OCI-LY1 (cell line): ENCODE results near the gene CSMD2.

Experiments
- EZH2 ChIP-seq: fragments of 200-600 bp; sonication (generic), shearing (Covaris generic); IDR thresholded peaks from 2 replicates; pipeline ENCODE4 v1.8.0; 2017; ENCODE audit warnings: borderline replicate concordance, mixed run types, mild to moderate bottlenecking, antibody characterized with exemption, low read length, moderate library complexity, mixed read lengths
- TF ChIP-seq, protein P1 (sequence below): fragments of 200-600 bp; sonication (generic), shearing (Covaris generic); IDR thresholded peaks from 2 replicates; pipeline ENCODE4 v1.5.1; 2017; ENCODE audit warnings: mild to moderate bottlenecking, antibody characterized with exemption, low read length, moderate library complexity, mixed read lengths

DNA sequence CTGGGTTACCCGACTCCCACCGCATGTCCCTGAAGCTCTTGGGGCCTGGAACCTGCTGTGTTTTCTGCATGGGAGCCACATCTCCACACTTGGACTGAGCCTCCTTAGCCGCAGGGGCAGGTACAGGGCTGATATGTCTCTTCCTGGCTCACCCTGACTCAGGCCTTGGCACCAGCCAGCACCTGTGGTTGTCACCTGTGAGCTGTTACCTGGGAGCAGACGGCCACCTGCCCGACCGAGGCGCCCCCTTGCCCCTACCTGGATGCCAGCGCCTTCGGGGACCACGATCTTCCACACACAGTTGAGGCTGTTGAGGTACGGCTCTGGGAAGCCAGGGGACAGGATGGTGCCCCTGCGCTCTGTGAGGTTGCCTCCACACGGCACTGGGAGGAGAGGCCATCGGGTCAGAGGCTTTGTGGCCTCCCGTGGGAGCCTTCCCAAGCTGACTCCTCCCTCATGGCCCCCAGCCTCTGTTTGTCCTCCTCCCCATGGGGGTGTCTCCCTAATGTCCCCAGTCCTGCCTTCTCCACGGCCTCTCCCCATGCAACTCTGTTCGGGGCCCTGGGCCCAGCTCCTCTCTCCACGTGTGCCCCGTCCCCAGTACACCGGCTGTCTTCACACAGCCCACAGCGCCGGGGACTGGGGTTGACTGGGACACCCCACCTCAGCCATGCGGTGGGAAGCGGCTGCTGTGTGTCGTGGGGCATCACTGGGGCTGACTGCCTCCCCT is 540.6 kb downstream of the CSMD2 start:
- TF ChIP-seq, protein P1, sequence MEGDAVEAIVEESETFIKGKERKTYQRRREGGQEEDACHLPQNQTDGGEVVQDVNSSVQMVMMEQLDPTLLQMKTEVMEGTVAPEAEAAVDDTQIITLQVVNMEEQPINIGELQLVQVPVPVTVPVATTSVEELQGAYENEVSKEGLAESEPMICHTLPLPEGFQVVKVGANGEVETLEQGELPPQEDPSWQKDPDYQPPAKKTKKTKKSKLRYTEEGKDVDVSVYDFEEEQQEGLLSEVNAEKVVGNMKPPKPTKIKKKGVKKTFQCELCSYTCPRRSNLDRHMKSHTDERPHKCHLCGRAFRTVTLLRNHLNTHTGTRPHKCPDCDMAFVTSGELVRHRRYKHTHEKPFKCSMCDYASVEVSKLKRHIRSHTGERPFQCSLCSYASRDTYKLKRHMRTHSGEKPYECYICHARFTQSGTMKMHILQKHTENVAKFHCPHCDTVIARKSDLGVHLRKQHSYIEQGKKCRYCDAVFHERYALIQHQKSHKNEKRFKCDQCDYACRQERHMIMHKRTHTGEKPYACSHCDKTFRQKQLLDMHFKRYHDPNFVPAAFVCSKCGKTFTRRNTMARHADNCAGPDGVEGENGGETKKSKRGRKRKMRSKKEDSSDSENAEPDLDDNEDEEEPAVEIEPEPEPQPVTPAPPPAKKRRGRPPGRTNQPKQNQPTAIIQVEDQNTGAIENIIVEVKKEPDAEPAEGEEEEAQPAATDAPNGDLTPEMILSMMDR: no peak
- TF ChIP-seq EZH2: no peak
